B cell (primary cell): Measurements from ENCODE around the gene MYL10.

Experiments
- EZH2 ChIP-seq: IDR thresholded peaks from 2 replicates; pipeline ENCODE4 v1.6.1; 2012; ENCODE audit warnings: borderline replicate concordance, low read depth, mild to moderate bottlenecking, moderate library complexity, low read length; ENCODE audit not compliant: insufficient read depth, poor library complexity, severe bottlenecking
- TF ChIP-seq, protein P1 (sequence below): fragments of 200-600 bp; IDR thresholded peaks from one replicate; pipeline ENCODE4 v1.8.0; 2022; ENCODE audit warnings: antibody characterized with exemption, mild to moderate bottlenecking

DNA sequence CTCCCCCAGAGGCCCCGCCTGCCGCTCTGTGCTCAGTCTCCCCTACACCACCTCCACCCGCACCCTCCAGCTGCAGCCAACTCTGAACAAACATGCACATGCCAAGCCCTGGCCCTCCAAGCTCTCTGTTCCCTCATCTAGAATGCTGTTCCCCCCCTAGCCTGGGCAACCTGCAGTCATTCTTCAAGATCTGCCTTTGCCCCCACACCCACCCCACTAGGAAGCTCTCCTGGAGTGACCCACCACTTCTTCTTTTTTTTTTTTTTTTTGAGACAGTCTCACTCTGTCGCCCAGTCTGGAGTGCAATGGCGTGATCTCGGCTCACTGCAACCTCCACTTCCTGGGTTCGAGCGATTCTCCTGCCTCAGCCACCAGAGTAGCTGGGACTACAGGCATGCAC, 13.7 kb downstream of the MYL10 start:
- TF ChIP-seq, protein P1, sequence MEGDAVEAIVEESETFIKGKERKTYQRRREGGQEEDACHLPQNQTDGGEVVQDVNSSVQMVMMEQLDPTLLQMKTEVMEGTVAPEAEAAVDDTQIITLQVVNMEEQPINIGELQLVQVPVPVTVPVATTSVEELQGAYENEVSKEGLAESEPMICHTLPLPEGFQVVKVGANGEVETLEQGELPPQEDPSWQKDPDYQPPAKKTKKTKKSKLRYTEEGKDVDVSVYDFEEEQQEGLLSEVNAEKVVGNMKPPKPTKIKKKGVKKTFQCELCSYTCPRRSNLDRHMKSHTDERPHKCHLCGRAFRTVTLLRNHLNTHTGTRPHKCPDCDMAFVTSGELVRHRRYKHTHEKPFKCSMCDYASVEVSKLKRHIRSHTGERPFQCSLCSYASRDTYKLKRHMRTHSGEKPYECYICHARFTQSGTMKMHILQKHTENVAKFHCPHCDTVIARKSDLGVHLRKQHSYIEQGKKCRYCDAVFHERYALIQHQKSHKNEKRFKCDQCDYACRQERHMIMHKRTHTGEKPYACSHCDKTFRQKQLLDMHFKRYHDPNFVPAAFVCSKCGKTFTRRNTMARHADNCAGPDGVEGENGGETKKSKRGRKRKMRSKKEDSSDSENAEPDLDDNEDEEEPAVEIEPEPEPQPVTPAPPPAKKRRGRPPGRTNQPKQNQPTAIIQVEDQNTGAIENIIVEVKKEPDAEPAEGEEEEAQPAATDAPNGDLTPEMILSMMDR: no peak
- TF ChIP-seq EZH2: no peak
